GM21526 (cell line): ENCODE results near the gene ROBO1.

Experiments used
- ATAC-seq: cut with Tn5 transposase; IDR thresholded peaks from one replicate; pipeline ENCODE4 v1.9.1; 2021; ENCODE audit warnings: moderate library complexity; ENCODE audit not compliant: unreplicated experiment, low FRiP score

ROBO1 gene

DNA sequence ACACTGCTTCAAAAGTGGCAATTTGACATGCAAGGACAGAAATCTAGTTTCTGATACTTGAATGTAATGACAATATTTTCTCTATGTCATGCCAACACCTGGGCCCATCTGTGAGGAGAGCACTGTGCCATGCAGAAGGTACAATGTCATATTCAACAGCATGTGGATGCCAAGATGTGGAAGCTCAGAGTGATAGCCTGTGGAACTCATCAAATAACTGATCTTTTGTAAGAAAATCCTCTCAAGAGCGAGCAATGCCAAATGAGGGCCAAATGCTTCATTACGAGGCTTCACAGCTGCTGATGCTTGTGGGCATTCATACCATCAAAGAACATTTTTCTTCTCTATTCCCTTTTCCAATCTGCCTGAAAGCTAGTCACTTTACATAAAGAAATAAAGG is 95.1 kb downstream of the ROBO1 start:
- ATAC-seq = no peak

DNA sequence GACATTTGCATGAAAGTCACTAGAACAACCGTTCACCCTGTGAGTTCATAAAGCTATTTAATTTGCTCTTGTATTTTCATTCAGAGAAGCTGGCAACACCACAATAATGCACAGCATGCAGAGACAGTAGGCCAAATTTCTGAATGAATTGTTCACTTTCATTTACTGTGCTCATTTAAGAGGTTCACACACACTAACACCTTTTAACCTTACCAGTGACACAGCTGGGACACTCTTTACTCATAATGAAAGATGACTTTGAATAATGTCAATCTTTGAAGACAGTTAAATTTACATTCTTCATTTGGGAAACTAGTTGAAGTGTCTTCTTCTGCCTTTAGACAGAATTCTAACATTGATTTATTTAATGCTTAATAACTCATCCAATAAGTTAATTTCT is 95.7 kb downstream of the ROBO1 start:
- ATAC-seq = no peak

DNA sequence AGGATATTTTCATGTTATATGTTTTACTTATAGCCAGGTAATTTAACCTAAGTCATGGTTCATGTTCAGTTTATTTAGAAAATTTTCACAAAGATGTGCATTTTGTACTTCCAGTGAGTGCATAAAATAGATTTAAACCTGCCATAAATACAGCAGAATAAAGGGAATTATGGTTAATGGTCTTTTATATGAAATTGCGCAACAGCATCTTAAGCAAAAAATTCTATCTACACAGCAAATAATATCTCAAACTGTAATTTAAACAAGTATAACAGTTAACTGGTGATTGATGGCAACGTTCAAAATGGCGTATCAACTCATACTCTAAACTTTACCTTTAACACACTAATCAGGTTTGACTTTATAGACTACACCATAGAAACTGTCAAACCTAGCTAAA is 97.6 kb downstream of the ROBO1 start:
- ATAC-seq = no peak

DNA sequence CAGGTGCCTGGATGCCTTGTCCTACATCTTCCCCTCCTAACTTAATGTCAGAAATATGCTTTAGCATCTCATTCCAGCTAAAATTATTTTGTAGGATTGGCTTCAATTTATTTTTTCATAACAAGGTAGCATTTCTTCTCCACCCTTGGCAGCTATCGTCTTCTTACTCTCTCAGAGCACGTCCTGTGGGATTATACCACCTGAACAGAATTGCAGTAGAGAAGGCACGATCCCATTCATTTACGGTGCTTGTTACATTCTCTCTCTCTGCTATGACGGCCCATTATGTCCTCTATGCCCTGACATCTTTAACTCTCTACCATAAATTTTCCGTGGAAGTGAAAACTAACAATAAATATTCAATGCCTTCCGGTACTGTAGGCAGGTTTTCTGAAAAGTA is 103.3 kb downstream of the ROBO1 start:
- no peak for ATAC-seq

DNA sequence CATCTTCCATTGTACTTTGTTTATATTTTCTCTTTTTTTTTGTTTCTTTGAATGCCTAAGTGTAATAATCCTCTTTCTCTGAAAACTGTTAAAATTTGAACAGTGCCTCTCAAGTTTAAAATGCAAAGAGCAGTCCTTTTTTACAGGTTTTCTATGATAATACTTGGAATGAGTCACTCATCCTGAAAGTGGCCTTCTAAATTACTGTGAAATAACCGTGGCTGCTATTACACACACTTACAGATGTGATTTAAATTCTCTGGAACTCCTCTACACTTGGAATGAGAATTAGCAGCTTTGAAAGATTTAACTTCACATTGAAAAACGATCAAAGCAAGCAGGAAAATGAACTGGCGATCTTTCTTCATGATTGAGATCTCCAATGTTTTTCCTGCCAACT is 105.9 kb downstream of the ROBO1 start:
- no peak for ATAC-seq

DNA sequence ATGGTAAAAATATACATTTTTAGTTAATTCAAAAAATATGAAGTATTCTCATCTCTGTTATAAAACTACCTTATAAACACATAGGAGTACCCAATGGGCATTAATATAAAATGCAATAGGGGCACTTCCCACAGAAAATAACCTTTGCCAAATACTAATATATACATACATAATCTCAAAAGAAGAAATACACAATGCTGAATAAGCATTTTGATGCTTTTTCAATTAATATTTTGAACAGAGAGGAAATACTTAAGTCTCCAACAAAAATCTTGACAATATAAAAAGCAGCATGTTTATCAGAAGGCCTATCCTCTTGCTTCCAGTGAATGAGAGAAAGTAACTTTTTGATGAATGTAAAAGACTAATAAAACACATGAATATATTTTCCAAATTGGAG is 110.7 kb downstream of the ROBO1 start:
- no peak for ATAC-seq

DNA sequence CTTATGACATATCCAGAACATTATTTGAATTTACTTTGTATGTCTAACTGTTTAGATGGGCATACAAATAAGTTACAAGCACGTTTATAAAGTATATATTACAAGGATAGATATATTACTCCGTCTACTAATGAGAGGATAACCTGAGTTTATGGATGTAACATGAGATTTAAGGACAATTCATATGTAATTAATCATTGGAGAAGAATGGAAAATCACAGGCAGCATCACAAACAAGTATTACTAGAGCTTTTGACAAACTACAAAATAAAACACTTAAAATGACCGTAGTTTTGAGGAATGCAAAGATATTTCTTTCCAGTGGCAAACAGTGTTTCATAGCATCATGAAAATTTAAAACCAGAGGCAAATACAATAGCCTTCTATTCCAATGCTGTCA is 113.8 kb downstream of the ROBO1 start:
- no peak for ATAC-seq

DNA sequence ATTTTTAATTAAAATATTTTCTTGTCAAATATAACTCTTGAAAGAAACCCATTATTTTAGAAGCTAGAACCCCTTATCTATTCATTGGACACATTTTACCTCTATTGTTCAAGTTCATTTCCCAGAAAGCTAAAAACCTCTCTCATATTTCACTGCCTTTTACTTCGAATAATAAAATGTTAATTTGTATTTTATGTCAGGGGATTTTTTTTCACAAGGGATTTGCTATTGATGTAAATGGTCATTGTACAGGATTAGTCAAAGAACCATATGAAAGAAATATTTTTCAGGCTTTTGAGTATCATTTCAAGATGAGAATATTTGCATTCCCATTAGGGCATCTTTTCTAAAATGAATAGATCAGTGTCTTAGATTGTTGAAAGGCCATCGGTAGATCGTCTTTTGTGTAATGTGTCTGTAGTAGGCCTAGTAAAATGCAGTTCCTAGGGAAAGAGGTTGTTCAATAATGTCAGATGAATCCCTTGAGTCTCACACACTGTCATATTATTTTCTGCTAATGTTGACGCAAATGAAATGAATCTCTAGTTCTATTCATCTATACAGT is 114.5 kb downstream of the ROBO1 start:
- ATAC-seq = no peak

DNA sequence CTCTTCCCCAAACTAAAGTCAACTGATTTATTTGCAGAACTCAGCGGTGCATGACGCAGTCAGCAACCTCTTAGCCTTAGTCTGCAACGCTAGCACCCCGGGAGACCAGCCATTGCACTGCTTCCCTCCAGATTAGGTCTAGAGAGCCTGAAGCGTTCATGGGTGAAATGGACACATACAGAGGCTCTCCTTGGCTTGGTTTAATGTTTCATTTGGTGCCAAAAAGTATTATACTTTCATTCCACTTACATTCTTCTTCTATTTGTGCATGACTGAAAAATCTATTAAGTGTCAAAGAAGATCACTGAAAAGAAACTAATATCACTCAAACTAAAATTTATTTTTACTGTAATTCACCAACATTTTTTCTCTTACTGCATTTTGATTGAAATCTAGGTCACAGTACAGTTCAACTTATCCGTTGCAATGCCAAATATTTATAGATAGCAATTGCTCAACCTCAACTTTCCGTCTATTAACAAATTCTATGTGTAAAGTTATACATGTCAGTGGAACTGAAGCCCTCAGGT is 116.2 kb downstream of the ROBO1 start:
- ATAC-seq = no peak

DNA sequence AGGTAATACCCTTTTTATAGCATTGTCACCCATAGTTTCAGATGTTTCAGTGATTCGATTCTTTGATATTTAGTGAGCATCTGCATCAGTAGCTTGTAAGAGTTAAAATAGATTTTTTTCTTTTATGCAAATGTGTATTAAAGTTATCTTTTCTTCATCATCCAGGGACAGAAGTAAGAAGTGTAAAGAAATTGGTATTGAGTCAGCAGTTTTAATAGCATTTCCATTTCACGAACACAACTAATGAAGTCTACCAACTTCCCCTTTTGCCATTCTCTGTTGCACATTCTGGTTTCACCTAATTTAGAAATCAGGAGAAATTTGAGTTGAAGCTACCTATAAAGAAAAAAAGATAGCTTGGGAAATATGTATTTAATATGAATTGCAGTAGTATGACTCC is 127.9 kb downstream of the ROBO1 start:
- ATAC-seq = no peak

DNA sequence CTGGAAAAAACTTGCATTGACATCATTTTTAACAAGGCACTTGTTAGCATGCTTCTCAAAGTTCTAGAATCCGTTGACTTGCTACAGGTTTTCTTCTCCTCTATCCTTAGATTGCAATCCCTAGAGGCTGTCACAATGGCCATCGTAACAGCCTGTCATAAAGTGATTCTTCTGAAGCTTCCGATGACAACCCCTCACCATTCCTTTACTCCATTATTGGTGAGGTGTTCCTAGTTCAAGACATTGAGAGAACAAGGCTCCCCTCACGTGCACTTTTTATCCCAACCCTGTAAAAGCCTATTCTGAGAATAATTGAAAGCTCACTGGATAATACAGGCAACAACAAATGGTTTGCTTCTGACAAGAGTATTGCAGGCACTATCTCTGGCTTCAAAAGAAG is 131.4 kb downstream of the ROBO1 start:
- no peak for ATAC-seq

DNA sequence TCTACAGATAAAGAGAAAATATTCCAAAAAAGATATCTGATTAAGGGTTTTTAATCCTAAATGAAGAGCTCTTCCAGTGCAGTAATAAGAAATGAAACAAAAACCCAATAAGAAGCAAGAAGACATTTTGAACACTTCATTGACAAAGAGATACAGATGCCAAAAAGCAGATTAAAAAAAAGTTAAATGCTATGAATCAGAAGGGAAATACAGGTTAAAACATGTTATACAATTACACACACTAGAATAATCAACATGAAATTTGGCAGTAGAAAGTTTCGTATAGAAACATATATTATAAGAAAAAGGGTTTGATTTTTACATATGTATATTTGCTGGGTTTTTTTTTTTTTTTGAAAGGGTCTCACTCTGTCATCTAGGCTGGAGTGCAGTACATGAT is 135.0 kb downstream of the ROBO1 start:
- no peak for ATAC-seq

DNA sequence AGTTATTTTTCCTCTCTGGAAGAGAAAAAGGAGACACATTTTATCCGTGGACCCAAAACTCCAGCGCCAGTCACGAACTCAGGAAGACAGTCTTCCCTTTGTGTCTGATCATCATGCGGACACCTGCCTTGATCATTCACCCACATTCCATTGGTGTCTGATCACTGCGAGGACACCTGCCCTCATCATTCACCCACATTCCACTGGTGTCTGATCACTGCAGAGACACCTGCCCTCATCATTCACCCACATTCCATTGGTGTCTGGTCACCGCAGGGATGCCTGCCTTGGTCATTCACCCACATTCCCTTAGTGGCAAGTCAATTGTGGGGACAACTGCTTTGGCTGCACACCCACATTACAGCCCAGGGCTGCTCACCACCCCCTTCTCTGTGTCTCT is 148.9 kb downstream of the ROBO1 start:
- ATAC-seq = no peak

DNA sequence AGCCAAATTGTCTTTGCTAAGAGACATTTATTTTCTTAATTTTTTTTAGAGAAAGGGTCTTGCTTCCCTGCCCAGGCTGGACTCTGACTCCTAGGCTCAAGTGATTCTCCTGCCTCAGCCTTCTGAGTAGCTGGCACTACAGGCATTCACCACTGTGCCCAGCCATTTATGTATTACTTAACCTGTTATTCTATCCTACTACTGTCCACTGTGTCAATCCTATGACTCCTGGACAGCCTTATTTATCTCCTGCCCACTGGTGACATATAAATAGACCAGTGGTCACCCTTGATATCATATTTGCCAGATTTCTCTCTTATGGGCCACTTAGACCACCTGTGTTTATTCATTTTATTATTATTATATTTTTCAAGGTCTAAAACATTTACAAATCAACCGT is 161.4 kb downstream of the ROBO1 start:
- no peak for ATAC-seq

DNA sequence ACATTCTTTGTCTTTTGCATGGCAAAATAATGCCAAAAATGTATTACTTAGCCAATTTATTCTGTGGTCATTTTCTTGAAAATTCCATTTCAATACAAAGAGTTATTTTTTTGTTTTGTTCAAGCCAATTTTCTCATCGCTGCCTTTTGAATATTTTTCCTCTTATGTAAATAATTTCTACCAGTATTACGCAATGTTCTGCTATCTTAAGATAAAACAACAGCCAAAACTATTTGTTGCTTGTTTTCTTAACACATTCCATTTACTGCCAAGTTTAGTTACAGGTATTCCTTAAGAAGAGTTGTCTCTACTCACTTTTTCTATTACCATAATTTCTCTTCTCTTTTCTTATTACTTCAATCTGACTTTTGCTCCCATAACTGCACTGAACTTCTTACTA is 163.1 kb downstream of the ROBO1 start:
- ATAC-seq = no peak

DNA sequence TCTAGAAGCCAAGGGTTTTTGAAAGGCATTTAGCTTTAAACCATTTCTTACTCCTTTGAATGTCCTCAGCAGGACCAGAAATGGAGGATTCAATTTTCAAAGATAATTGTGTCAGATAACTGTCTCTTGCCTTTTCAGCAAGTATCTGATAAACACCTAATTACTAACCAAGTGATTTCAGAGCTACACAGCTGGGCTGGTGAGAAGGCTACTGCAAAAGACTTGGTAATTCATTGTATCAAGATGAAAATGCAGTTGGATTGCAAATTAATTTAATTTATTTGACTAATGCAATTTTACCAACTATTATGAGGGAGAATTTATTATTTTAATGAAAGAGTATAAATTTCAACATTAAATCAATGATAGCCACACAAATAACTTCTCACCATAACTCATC is 165.4 kb downstream of the ROBO1 start:
- no peak for ATAC-seq

DNA sequence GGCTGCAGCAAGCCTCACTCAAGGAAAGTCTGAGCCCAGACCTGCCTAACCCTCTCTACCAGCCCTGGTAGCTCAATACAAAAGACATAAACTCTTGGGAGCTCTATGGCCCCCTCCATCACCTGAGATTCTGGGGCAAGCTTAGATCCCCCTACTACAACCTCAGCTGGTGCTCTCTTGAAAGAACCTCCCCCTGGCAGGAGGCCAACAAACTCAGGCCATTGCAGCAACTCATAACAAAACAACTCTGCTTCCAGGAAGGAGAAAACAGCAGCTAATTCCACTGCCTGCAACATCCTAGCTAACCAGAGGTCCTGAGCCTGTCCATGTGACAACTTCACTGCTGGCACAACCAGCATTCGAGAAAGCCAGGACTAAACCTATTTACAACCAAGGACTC is 169.2 kb downstream of the ROBO1 start:
- no peak for ATAC-seq

DNA sequence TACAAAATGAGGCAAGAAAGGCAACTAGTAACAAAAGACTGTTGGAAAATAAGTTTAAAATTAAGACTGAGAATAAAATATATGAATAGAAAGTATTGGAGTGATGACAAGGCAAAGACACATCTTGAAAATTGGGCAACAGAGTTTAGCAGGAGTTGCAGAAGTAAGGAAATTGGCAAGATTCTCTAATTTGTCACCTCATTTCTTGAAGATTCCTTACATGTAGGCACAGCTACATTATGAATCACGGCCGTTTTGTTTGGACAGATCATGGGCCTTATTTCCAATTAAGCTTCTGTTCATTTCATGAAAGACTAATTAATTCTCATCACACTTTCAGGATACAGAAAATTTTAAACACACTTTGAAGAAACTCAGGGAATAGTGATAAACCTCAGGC is 170.1 kb downstream of the ROBO1 start:
- no peak for ATAC-seq

DNA sequence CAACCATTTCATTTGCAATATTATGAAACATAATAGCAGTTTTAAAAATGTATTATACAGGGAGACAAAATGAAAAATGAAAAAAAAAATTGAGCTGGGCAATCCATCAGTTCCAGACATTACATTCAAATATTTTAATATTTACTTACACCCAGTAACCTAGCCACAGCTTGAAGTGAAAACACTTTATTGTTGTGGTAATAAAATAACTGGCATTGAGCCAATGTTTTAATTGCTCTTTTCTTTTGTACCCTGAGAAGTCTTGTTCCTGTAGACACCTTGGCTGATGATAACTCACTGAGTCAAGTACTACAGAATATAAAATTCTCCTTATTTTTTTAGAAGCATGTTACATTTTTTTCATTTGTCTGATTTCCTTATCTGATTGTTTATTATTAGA is 180.6 kb downstream of the ROBO1 start:
- ATAC-seq = no peak

DNA sequence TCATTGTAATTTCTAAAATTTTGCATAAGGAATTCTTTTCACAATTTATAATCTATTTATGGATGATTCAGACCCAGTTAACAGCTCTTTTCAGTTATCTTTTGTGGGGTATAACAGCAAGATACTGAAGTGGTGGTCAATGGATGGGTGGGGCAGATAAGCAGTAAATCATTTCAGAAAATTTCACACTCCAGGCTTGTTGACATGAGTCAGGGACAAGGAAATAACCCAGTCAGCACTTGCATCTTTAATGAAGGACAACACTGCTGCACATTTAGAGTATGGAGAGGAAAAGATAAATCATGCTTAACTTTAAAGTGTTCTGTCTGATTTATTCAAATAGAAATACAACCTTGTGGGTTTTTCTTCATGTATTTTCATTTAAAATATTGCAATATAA is 181.6 kb downstream of the ROBO1 start:
- ATAC-seq = no peak

DNA sequence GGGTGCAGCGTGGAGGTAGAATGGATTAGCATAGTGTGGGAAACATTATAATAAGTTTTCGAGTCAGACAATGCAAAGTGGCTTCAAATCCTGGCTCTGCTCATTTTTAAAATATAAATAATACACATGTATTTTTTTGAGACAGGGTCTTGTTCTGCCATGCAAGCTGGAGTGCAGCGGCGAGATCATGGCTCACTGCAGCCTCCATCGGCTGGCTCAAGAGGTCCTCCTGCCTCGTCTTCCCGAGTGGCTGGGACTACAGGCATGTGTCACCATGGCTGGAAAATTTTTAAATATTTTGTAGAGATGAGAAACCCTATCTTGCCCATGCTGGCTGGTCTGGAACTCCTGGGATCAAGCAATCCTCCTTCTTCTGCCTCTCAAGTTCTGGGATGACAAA is 194.9 kb downstream of the ROBO1 start:
- no peak for ATAC-seq

DNA sequence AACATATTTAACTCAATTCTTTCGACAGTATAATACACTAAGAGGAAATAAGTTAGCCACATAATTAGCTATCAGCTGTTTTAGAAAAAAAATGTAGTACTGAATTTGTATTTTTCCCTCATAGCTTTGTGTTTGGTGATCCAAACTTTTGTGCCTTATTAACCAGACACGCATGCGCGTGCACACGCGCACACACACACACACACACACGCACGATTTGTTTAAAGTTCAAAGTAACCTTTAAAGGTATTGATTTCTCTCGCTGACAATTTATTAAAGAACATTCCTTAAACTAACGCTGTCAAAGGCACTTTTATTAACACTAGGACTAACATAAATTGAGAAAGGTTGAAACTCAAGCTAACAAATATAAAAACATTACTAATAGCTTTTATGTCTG is 198.9 kb downstream of the ROBO1 start:
- ATAC-seq = no peak

DNA sequence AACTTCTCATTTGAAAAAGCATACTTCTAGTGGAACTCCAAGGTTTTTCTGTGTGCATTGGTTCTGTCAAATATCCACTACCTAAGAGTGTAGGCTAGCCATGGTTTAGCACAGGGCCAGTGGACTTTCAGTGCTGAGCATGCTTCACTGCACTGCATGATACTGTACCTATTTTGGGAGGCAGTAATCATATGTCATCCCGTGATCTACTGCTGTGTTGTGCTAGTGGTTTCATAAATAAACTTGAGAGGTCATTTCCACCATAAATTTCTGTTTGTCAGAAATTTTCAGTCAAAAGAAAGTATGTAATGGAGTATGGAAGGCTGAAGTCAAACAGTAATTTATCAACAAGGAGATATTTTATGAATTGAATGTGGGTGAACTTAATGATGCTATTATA is 203.6 kb downstream of the ROBO1 start:
- no peak for ATAC-seq
